Measurements from ENCODE around the gene ASPN.

GRCh38 chr9:92478783-92479182, 3.5 kb downstream of the ASPN start:
- TF ChIP-seq CTCF (IDR thresholded peaks at IDR 0.05; ENCODE audit: poor library complexity) (no peak), EZH2 (IDR thresholded peaks at IDR 0.05; ENCODE audit: borderline replicate concordance) (no peak)

Data from hepatocyte (in vitro differentiated cells).